OCI-LY3 (cell line): ENCODE measurements around the gene KCNQ1.

Experiments used
- H2AFZ ChIP-seq: fragments of 200-600, 300-600 bp; shearing (Covaris generic); 2 replicates; pipeline ENCODE4 v1.6.0; 2014; ENCODE audit warnings: antibody characterized with exemption, low read depth, low read length
- H3K27ac ChIP-seq: fragments of 200-600, 300-600 bp; sonication (generic); 2 replicates; pipeline ENCODE4 v1.5.1; 2014; ENCODE audit warnings: mild to moderate bottlenecking, low read length, moderate library complexity, mixed read lengths
- H3K27me3 ChIP-seq: fragments of 200-600, 300-600 bp; sonication (generic); 2 replicates; pipeline ENCODE4 v1.6.1; 2014; ENCODE audit warnings: low read depth, low read length, mixed read lengths
- H3K36me3 ChIP-seq: fragments of 200-600, 300-600 bp; sonication (generic); replicated peaks from 2 replicates; pipeline ENCODE3; 2014; ENCODE audit warnings: low read depth, low read length, mixed read lengths
- H3K4me1 ChIP-seq: fragments of 300-600, 200-600 bp; sonication (generic); 2 replicates; pipeline ENCODE4 v1.6.1; 2014; ENCODE audit warnings: low read length, mixed read lengths
- H3K4me2 ChIP-seq: fragments of 200-600, 300-600 bp; sonication (generic); 2 replicates; pipeline ENCODE4 v1.6.1; 2014; ENCODE audit warnings: low read length, mixed read lengths
- H3K4me3 ChIP-seq: fragments of 300-600, 200-600 bp; sonication (generic); 2 replicates; pipeline ENCODE4 v1.5.1; 2014; ENCODE audit warnings: antibody characterized with exemption, mild to moderate bottlenecking, low read length, moderate library complexity
- H3K79me2 ChIP-seq: fragments of 300-600, 200-600 bp; shearing (Covaris generic); 2 replicates; pipeline ENCODE4 v1.6.1; 2014; ENCODE audit warnings: mild to moderate bottlenecking, low read length, mixed read lengths
- H3K9ac ChIP-seq: fragments of 300-600, 200-600 bp; shearing (Covaris generic); 2 replicates; pipeline ENCODE4 v1.6.0; 2014; ENCODE audit warnings: mild to moderate bottlenecking, low read length, moderate library complexity
- H3K9me3 ChIP-seq: fragments of 200-600, 300-600 bp; shearing (Covaris generic); 2 replicates; pipeline ENCODE4 v1.6.1; 2014; ENCODE audit warnings: low read length, mixed read lengths; ENCODE audit not compliant: insufficient read depth
- H4K20me1 ChIP-seq: fragments of 200-600, 300-600 bp; sonication (generic); 2 replicates; pipeline ENCODE4 v1.6.1; 2016; ENCODE audit warnings: low read length, mixed read lengths; ENCODE audit not compliant: insufficient read depth
- EZH2phosphoT487 ChIP-seq: fragments of 200-600 bp; shearing (Covaris generic); IDR thresholded peaks from 2 replicates; pipeline ENCODE4 v1.6.1; 2018; ENCODE audit warnings: antibody characterized with exemption, mixed run types, low read depth
- TF ChIP-seq, protein P1 (sequence below): fragments of 200-600, 300-600 bp; sonication (generic); IDR thresholded peaks from 2 replicates; pipeline ENCODE4 v1.5.1; 2014; ENCODE audit warnings: antibody characterized with exemption, low read length, low read depth

KCNQ1 gene

GRCh38 chr11:2824851-2825250, 380.0 kb downstream of the KCNQ1 start:
- Histone ChIP-seq H3K27me3 (peaks cover 8% of the 10 kb centered on the region; the same call in 1 of the 2 replicates), H3K36me3 (no peaks in the 10 kb centered on the region), H3K4me1 (no peaks in the 10 kb centered on the region), H2AFZ (no peak overlapping the region), H3K27ac (no peak overlapping the region), H3K9me3 (peaks cover 9% of the 10 kb centered on the region; the same call in 1 of the 2 replicates), H3K4me3 (no peak overlapping the region), H3K9ac (no peak overlapping the region), H3K4me2 (no peak overlapping the region), H4K20me1 (no peaks in the 10 kb centered on the region), H3K79me2 (no peaks in the 10 kb centered on the region)
- TF ChIP-seq EZH2phosphoT487: no peak
- TF ChIP-seq, protein P1, sequence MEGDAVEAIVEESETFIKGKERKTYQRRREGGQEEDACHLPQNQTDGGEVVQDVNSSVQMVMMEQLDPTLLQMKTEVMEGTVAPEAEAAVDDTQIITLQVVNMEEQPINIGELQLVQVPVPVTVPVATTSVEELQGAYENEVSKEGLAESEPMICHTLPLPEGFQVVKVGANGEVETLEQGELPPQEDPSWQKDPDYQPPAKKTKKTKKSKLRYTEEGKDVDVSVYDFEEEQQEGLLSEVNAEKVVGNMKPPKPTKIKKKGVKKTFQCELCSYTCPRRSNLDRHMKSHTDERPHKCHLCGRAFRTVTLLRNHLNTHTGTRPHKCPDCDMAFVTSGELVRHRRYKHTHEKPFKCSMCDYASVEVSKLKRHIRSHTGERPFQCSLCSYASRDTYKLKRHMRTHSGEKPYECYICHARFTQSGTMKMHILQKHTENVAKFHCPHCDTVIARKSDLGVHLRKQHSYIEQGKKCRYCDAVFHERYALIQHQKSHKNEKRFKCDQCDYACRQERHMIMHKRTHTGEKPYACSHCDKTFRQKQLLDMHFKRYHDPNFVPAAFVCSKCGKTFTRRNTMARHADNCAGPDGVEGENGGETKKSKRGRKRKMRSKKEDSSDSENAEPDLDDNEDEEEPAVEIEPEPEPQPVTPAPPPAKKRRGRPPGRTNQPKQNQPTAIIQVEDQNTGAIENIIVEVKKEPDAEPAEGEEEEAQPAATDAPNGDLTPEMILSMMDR: no peak

- no peak overlapping the region for H2AFZ ChIP-seq
- no peak for TF ChIP-seq EZH2phosphoT487
- TF ChIP-seq, protein P1: no peak
- no peak overlapping the region for H3K4me2 ChIP-seq
- H4K20me1 ChIP-seq: no peaks in the 10 kb centered on the region
- no peaks in the 10 kb centered on the region for H3K4me1 ChIP-seq
- peaks cover 9% of the 10 kb centered on the region; the same call in 1 of the 2 replicates for H3K9me3 ChIP-seq
- H3K36me3 ChIP-seq: no peaks in the 10 kb centered on the region
- H3K9ac ChIP-seq: no peak overlapping the region
- H3K27ac ChIP-seq: no peak overlapping the region
- no peak overlapping the region for H3K4me3 ChIP-seq
- peaks cover 8% of the 10 kb centered on the region; the same call in 1 of the 2 replicates for H3K27me3 ChIP-seq
- no peaks in the 10 kb centered on the region for H3K79me2 ChIP-seq
These were observed 380.6 kb downstream of the KCNQ1 start for GRCh38 chr11:2825261-2825888.

DNA sequence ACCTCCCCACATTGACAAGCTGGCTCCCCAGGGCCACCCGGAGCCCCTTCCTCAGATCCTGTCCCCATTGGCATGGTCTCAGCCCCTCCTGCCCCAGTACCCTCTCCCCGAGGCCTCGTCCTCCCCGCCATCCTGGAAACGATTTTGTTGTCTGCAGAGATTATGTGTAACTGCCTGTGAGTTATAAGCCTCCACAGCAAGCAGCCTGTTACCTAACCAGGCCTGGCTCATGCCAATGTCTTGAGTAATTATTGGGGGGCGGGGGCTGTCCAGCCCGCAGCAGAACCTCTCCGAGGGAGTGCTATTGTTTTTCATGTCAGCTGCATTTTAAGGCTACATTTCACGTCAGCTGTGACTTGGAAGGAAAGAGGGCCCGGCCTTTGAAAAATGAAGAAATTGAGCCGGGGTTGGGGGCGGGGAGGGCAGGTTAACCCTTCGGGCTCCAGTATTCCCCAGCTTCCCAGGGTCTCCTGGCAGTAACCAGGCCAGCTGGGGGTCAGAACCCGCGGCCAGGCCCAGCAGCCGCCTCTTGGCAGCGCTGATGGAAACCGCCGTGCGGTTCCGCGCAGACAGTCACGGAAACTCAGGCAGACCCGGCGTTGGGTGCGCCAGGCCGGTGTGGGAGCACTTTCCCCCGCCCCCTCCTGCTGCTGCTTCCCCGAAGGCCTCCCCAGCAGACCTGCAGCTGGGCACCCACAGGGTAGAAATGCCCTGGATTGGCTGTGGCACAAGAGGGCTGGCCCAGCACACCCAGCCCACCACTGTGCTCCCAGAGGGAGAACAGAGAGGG, 381.3 kb downstream of the KCNQ1 start:
- Histone ChIP-seq H3K79me2 (no peaks in the 10 kb centered on the region), H2AFZ (no peak overlapping the region), H3K4me1 (no peaks in the 10 kb centered on the region), H4K20me1 (no peaks in the 10 kb centered on the region), H3K4me2 (no peak overlapping the region), H3K4me3 (no peak overlapping the region), H3K27ac (no peak overlapping the region), H3K9me3 (peaks cover 9% of the 10 kb centered on the region; the same call in 1 of the 2 replicates), H3K9ac (no peak overlapping the region), H3K36me3 (no peaks in the 10 kb centered on the region), H3K27me3 (peaks cover 8% of the 10 kb centered on the region; the same call in 1 of the 2 replicates)
- TF ChIP-seq EZH2phosphoT487: no peak
- TF ChIP-seq, protein P1: no peak

- no peaks in the 10 kb centered on the region for H4K20me1 ChIP-seq
- H3K9me3 ChIP-seq: peaks cover 9% of the 10 kb centered on the region; the same call in 1 of the 2 replicates
- H3K9ac ChIP-seq: no peak overlapping the region
- no peak overlapping the region for H3K4me2 ChIP-seq
- H3K36me3 ChIP-seq: no peaks in the 10 kb centered on the region
- no peak overlapping the region for H2AFZ ChIP-seq
- TF ChIP-seq, protein P1: no peak
- no peak for TF ChIP-seq EZH2phosphoT487
- H3K4me3 ChIP-seq: no peak overlapping the region
- no peaks in the 10 kb centered on the region for H3K79me2 ChIP-seq
- no peaks in the 10 kb centered on the region for H3K4me1 ChIP-seq
- no peak overlapping the region for H3K27ac ChIP-seq
- H3K27me3 ChIP-seq: peaks cover 8% of the 10 kb centered on the region; the same call in 1 of the 2 replicates
These were observed 381.9 kb downstream of the KCNQ1 start for GRCh38 chr11:2826679-2827056.
